Caki2 (cell line): ENCODE data around the gene FICD. TPM values are rescaled to one million over a fixed set of nuclear protein-coding genes. Genes with fewer than 3 reads are reported as not detected.

Experiments
- DNase-seq: peaks from one replicate; pipeline ENCODE4 v3.0.0-alpha.2; 2015; ENCODE audit warnings: low read depth
- in situ Hi-C: cut with HindIII; loops from 2 replicates; pipeline ENCODE4 v1.10.0; 2016; ENCODE audit warnings: low sequenced_read_pairs, low pct_unique_long_range_greater_than_20kb, mixed read lengths
- total RNA-seq: library from RNA; depleted of rRNA; stranded (reverse); fragments of >200 nt; shearing (Covaris generic); gene quantifications from 2 replicates; pipeline ENCODE4 v1.2.3, GENCODE V29; 2014; ENCODE audit warnings: low replicate concordance

The FICD gene
- total RNA-seq, 1 experiment from 2014 or later = 1.7 TPM

DNA sequence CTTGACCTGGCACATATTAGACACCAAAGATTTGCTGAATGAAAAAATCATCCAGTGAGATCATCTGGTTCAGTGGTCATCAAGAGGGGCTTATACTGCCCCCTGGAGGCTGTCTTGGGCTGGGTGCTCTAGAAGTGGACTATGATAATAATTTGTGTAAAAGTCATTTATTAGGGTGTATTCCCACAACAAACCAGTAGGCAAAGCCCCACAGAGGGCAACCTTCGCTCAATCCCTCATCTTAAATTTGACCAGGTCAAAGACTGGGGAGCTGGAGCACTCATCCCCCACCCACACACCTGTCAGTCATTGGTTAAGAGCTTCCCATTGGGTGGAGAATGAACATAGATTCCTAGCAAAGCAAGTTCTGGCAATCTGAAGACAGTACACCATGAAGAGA lies 20.0 kb upstream of the FICD start:
- no peak for DNase-seq
- in situ Hi-C loops = no loop called here

GRCh38 chr12:108495823-108496579 lies 19.1 kb upstream of the FICD start:
- no peak for DNase-seq
- in situ Hi-C loops = no loop called here

DNA sequence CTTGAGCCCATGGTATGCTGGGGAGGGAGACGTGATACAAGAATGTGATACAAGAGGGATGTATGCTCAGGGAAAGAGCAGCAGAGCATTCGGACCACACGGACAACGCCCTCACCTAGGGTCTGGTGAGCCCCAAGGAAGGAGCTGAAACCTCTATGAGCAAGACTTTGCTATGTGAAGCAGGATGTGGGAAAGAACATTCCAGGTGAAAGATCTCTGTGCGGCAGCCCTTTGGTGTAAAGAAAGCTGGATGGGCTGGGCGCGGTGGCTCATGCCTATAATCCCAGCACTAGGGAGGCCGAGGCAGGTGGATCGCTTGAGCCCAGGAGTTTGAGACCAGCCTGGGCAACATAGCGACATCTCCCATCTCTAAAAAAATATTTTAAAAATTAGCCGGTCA lies 16.9 kb upstream of the FICD start:
- DNase-seq = no peak
- in situ Hi-C loops = no loop called here

DNA sequence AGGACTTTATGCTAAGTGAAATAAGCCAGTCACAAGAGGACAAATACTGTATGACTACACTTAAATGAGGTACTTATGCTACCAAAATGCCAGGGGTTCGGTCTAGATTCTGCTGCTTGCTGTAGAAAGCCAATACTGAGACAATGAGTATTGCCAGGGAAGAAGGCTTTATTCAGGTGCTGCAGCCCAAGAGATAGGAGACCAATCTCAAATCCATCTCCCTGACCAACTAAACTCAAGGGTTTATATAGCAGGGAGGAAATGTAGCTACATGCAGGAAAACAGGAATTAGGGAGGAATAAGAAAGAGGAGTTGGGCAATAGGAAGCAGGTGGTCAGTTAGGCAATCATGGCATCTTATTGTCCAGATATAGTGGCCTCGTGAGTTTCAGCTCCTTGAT lies 12.2 kb upstream of the FICD start:
- in situ Hi-C loops = no loop called here
- no peak for DNase-seq

- in situ Hi-C loops = no loop called here
Measured at GRCh38 chr12:108505129-108505528, 9.9 kb upstream of the FICD start.

GRCh38 chr12:108507971-108508642 lies 7.0 kb upstream of the FICD start:
- in situ Hi-C loops = no loop called here
- DNase-seq = no peak

More at GRCh38 chr12:108505129-108505528, 9.9 kb upstream of the FICD start:
- no peak for DNase-seq

DNA sequence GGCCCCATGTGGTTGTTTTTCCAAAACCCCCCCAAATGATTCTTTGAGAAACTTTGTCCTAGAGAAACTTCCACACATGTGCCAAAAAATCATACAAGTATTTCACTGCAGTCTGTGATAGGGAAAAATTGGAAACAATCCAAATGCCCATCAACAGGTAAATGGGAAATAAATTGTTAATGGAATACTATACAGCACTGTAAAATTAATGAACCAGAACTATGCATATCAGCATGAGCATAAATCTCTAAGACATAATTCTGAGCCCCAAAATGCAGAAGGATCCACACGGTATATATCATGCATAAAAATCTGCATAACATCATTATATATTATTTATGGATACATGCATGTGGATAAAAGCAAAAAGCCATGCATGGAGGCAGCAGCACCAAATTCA lies 5.3 kb upstream of the FICD start:
- in situ Hi-C loops = no loop called here
- DNase-seq = no peak

GRCh38 chr12:108510836-108511235 lies 4.2 kb upstream of the FICD start:
- DNase-seq = no peak
- in situ Hi-C loops = no loop called here

- peak; percentile 37 for DNase-seq
- in situ Hi-C loops = no loop called here
Measured at GRCh38 chr12:108511633-108512540, 3.2 kb upstream of the FICD start.

GRCh38 chr12:108514468-108514972 lies 557 bp upstream of the FICD start:
- in situ Hi-C loops = no loop called here

DNA sequence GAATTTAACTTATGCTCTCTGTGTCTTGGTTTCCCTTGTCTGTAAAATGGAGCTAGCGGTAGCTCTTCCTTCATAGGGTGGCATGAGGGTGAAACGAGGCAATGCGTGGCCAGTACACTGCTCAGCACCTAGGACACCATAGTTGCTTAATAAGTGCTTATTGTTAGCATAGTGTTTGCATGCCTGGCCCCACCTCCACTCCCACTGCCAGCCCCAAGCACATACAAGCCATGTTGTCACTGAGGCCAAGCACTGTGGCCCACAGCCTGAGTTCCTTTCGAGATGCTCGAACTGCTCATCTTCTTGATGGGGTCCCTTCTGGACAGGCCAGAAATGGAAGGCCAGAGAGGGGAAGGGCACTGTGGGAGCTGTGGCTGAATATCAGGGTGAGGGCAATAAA lies 839 bp downstream of the FICD start:
- DNase-seq = no peak
- in situ Hi-C loops = no loop called here

More at GRCh38 chr12:108514468-108514972, 557 bp upstream of the FICD start:
- DNase-seq = no peak

- DNase-seq = no peak
- in situ Hi-C loops = no loop called here
Measured at GRCh38 chr12:108516511-108517275, 1.6 kb downstream of the FICD start.

- no peak for DNase-seq
- in situ Hi-C loops = no loop called here
Measured at GRCh38 chr12:108517288-108518100, 2.4 kb downstream of the FICD start.

DNA sequence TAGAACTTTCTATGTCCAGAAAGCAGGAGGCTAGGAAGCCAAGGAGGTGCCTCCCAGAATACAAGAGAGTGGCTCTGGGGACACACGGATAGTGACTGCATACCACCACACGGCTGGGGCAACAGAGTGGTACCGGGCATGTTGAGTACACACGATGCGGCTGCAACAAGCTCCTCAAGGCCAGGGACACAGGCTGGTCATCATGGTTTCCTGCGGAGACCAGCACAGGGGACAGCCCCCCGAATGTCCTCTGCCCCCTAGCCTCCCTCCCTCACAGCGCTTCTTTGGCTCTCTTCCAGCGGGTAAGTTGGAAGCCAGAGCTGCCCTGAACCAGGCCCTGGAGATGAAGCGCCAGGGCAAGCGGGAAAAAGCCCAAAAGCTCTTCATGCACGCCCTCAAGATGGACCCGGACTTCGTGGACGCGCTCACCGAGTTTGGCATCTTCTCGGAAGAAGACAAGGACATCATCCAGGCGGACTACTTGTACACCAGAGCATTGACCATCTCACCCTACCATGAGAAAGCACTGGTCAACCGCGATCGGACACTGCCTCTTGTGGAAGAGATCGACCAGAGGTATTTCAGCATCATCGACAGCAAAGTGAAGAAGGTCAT lies 3.1 kb downstream of the FICD start:
- DNase-seq = no peak
- in situ Hi-C loops = no loop called here

- no peak for DNase-seq
- in situ Hi-C loops = no loop called here
Measured at GRCh38 chr12:108518716-108519496, 3.8 kb downstream of the FICD start.

- in situ Hi-C loops = no loop called here
- DNase-seq = no peak
Measured at GRCh38 chr12:108519558-108519957, 4.5 kb downstream of the FICD start.
